KG1 (cell line): ENCODE data around the gene DAPK3.
"Not testable (repeated sequence)": the region's sequence is repeated elsewhere in the genome, so short reads cannot be mapped to it uniquely, and the experiment has no call there.

Experiments used
- DNase-seq: peaks from one replicate; lab custom pipeline; 2025; lab: John Stamatoyannopoulos, UW

Gene DAPK3

DNA sequence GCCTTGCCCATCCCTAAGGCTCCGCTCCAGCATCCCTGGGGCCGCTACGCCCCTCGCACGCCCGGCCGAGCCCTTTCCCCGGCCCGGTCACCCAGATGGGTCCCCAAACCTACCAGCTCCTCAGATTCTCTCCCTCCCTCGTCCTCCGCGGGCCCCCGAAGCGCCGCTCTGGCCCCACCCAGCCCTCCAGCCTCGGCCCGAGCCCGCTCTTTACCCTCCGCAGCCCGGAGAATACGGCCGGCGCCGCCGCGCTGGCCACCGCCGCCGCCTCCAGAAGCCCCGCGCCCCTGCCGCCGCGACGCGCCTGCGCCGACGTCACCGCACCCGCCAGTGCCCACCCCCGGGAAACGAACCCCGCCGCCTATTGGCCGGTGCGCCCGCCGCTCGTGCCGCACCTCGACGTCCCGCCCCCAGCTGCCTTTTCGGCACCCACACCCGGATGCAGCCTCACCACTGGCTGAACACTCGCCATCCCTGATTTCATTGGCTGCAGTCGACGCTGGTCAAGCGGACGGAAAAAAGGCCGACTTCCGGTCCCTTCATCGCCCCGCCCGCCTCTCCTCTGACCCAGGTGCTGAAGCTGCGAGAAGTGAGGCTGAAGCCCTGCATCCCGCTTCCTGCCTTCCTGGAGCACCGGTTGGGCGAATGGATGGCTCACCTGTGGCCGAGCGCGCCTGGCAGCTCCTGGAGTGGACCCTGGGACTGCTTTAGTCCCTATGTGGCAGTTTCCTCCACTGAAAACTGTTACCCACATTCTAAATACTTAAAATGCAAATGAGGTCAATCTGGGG lies at the start of gene DAPK3:
DAPK3 (minus strand) TSS at position 292 of the 791 bp plus-strand sequence. CDS start 1,364 bp downstream, outside the sequence.
- peak; percentile 85 for DNase-seq

DNA sequence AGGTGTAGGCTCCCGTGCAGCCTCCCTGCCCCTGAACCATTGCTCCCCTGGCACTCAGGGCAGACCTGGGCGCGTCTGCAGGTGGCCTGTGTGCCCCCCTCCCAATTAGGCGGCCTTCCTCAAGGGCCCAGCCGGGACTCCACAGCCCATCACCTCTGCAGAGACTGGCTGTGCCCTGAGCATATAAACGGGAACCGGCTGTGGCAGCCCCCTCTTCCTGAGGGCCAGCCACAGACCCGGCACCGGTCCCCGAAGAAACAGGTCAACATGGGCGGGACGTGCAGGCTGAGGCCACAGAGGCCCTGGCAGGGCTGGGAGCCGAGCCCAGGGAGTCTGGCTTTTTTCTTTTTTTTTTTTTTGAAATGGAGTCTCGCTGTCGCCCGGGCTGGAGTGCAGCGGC lies 48.7 kb upstream of the DAPK3 start:
- DNase-seq, result no peak

DNA sequence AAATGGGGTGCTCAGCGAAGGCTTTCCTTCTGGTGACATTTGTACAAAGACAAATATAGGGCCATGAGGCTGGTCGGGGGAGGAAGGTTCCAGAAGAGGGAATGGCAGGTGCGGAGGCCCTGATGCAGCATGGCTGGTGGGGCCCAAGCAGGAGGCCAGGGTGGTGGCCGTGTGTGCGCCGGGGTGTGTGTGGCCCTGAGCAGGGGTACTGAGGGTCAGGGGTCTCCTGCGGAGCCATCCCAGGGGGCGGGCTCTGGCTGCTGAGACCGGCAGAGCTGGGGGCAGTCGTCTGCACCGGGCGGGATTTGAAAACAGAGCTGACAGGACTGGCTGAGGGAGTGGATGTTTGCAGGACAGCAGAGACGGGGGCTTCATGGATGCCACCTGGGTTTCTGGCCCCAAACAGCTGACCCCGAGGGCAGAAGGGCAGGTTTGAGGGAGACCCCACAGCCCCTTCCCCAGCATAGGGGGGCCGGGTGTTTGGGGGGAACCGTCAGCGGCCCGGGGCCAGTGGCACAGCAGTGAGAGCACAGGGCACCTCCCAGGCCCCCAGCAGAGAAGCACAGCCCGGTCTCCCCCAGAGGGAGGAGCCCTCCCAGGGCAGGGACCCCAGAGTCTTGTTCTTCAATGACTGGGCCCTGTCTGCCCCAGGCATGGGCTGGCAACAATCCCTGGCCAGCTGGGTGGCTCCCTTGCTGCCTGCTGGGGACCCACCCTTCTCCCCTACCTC lies 48.0 kb upstream of the DAPK3 start:
- no peak for DNase-seq

DNA sequence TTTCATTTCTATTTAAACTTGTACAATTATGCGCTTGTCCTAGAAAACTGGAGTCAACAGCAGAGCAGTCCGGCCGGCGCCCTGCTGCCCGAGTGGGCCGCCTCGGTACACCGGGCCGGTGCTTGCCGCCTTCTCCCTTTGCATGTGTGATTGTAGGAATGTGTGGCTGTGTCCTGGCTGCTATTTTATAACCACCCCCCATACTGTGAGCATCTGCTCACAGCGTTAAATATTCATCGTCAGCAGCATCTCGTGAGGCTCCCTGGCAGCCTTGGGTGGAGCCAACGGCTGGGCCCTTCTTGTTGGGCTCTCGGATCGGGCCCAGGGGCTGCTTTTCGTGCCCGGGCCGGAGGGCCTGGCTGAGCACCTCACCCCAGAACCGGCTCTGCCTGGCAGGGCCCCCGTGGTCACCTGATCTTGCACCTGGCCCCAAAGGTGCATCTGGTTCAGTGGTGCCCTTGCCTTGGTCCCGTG lies 47.3 kb upstream of the DAPK3 start:
- DNase-seq, result no peak

DNA sequence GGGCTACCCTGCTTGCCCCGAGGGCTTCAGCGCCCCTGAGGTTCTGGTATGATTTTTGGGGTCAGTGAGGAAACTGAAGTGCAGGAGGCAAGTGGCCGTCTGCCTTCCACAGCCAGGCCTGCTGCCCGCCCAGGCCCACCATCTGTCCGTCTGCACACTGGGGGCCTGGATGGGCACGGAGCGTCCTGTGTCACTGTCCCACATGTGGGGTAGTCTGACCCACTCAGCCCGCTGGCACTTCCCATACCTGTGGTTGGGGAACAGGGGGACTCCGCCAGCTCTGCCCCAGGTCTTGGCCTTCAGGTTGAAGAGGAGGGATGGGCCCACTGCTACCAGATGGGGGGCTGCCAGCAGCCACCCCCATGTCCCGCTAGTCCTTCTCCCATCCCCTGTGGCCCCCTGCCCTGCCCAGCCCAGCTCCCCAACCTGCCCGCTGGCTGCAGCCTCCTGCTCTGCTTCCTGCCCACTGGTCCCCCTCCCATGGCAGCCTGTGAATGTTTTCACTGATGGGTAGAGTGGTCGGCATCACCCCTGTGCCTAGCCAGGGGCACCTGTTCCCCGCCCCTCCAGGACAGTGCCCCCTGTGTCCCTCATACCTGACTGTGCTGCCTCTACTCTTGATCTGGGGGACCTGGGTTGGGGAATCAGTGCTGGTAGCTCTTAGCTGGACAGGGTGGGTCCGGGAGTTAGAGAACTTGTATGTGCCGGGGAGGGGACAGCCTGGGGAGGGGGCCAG lies 46.2 kb upstream of the DAPK3 start:
- DNase-seq, result no peak

DNA sequence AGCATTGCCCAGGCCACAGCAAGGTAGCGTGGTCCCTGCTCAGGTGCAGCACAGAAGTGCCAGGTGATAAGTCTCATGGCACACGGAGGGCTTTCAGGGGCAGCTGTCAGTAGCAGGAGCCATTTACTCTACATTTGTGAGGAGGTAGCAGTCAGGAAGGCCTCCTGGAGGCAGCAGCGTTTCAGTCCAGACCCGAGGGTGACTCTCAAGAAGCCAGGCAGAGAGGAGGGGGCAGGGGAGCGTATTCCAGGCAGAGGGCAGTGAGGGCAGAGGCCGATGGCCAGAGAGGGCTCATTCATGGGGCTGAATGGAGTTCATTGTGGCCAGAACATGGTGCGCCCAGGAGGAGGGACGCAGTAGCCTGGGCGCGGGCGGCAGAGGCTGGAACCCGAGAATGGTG lies 45.6 kb upstream of the DAPK3 start:
- DNase-seq, result no peak

DNA sequence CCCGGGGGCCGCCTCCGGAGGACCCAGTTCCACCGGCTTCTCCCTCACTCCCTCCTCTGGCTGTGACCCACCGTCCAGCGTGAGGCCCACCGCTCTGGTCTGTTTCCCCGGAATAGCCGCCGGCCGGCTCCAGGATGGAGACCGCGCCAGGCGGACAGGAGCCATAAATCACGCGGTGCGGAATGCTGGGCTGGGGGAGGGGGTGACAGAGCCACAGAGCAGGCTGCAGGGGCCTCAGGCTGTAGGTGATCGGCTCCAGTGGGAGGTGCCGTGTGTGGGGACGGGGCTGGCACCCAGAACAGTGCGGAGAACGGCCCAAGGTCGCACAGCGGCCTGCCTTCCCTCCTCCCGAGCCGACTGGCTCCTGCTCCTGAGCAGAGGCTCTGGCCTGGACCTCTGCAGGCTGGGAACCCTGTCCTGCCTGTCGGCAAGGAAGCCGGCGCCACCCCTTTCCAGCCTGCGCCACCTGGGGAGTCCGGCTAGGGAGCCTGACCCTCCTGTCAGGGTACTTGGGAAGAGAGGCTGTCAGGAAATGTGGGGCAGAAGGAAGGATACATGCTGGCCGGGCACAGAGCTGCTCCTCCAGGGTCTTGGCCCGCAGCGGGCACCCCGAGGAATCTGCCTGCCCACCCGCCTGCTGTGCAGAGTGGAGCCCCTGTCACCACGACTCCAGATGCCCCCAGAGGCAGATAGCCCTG lies 45.0 kb upstream of the DAPK3 start:
- no peak for DNase-seq

DNA sequence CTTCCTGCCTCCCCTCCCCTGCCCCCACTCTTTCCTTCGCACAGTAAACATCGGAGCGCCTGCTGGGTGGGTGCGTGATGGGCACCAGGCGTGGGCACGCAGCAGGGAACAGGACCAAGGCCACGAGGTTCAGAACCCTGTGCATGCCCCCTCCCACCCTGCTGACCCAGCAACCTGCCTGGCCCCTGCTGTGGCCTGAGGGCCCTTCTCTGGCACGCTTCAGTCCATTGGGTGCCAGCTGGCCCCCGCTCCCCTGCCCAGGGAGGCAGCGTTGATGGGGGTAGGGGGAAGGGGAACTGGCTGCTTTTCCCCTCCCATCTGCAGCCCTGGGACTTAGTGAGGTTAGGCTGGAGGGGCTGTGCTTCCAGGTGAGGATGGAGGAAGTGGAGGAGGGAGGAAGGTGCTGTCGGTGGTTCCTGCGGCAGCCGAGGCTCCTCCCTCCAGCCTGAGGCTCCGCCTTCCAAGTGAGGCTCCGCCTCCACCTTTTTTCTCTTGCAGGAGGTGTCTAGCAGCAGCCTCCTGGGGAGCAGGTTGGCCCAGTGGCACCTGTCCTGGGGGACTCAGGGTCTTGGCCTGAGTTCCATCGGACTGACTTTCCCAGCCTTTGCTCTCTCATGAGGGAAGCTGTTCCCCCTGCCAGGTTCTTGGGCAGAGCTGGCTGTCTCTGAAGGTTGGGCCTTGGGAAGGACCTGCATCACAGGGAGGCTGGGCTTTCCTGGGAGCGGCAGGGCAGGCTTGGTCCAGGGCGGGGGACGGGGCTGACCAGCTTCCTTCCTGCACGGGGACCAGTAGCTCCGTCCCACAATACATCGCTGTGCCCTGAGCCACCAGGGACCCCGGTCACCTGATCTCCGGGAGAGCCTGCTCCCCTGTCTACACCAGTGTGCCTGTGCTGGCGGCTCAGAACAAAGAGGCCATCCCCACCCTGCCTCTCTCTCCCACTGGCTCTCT lies 43.9 kb upstream of the DAPK3 start:
- DNase-seq, result no peak

DNA sequence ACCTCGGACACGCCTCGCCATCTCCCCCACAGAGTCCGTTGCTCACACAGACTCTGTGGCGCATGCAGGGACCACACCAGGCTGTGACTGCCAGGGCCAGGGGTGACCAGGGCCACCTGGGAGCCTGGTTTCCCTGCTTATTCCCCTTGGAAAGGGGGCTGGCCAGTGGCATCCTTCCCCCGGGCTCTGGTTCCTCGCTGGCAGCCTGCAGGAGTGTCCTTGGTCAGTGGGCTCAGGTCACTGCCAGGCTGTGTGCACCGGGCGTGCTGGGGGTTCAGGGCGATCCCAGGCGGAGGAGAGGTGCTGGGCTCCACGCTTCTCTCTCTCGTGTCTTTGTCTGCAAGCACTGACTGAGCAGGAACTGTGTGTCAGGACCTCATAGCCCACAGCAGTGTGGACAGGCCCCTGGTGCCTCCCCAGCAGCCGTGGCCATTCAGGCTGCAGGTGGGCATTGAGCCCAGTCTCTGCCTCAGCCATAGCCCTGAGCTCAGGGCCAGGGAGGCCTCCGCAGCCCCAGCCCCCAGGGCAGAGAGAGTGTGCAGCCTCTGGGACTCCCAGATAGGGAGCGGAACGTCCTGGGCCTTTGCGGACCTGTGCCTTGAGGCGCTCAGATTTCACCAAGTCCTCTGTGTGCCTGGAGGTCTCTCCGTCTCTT lies 43.1 kb upstream of the DAPK3 start:
- no peak for DNase-seq

DNA sequence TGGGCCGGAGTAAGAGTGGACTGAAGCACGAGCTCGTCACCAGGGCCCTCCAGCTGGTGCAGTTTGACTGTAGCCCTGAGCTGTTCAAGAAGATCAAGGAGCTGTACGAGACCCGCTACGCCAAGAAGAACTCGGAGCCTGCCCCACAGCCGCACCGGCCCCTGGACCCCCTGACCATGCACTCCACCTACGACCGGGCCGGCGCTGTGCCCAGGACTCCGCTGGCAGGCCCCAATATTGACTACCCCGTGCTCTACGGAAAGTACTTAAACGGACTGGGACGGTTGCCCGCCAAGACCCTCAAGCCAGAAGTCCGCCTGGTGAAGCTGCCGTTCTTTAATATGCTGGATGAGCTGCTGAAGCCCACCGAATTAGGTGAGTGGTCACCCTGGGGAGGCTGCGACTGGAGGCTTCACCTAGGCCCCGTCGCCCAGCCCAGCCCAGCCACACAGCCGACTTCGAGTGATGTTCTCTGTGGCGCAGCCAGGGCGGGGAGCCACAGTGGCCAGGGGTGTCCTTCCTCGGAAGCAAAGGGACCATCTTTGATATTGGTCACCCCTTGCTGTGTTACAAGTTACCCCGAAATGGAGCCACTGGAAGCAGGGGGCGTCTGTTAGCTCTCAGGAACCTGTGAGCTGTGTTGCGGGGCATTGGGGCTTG lies 42.2 kb upstream of the DAPK3 start:
- no peak for DNase-seq

DNA sequence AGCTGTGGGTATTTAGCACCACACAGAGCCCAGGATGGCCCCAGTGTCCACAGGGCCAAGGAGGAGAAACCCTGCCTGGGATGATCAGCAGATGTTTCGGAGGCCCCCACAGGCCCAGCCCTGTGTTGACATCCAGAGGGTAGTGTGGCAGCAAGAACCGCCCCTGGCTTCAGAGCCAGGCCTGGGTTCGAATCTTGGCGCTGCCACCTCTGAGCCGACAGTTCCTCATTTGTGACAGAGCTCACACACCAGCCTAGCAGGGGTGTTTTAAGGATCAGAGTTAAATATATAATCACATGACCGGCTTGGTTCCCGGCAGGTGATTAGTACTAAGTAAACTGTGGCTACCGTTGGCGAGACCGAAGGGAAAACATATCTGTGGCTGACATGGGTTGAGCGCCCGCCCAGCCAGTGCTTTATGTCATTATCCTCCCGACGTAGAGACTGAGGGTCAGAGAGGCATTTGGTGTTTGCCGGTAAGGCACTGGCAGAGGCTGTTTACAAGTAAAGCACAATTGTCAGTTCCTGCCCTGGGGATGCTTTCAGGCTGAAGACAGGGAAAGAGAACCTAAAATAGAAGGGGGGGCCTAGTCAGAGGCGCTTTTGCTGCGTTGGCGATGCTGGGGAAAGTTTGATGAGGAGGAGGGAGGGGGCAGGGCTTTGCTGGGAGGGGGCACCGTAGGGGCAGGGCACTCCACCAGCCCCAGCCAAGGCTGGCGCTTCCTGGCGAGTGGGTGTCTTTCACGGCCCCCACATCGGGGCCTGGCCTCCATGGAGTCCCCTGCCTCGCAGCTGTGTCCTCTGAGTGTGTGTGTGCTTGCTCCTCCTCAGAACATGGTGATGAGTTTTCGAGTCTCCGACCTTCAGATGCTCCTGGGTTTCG lies 41.4 kb upstream of the DAPK3 start:
- no peak for DNase-seq

DNA sequence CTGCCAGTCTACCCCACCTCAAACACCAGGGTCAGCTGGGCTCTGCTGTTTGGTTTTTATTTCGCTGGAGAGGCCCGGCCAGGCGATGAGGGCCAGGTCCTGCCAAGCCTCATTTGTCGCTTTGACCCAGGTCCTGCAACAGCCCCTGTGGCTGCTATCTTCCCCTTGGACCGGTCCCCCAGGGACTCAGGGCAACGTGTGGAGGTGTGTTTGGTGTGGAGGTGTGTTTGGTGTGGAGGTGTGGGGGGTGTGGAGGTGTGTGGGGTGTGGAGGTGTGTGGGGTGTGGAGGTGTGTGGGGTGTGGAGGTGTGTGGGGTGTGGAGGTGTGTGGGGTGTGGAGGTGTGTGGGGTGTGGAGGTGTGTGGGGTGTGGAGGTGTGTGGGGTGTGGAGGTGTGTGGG lies 40.5 kb upstream of the DAPK3 start:
- DNase-seq, result not testable (repeated sequence)

DNA sequence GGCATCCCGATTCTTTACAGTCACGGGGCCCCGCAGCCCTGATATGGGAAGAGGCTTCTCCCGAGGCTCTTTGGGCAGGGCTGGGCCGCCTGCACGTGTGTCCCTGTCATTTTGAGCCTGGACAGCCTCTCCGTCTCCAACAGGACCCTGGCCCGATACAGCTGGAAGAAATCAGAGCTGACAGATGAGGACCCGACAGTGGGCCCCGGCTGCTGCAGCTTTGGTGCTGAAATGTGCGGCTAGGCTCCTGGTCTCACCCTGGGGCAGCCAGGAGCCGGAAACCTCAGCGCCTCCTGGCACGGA lies 39.9 kb upstream of the DAPK3 start:
- DNase-seq, result no peak

DNA sequence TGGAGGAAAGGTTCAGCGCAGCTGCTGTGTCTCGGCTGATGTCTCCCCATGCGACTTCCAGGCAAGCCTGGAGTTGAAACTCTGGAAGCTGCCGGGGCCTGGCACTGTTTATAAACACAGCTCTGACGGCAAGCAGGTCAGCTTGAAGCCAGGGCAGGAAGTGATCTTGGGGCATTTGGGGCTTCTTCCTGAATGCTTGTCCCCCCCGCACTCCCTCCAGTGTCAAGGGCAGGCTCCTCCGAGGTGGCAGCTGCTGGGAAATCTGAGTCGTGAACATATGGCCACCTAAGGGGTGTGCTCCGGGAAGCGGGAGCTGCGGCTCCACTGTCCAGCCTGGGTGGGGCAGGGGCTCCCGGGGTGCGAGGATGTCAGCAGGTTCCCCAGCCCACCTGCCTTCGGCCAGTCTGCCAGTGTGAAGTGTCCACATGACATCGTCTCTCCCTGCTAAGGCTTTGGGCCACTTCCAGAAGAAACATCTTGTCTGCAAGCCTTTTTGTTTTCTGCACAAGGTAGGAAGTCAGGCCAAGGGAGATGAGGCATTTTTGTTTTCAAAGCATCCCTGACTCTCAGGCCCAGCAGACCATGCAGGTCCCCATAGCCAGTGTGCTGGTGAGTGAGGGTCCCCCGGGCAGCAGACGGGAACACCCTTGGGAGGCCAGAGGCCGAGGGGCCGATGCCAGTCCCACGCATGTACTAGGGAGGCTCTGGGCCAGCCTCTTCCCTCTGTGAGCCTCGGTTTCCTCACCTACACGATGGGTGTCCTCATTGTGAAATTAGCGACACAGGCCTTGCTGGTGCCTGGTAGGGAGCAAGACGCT lies 39.3 kb upstream of the DAPK3 start:
- DNase-seq, result no peak

DNA sequence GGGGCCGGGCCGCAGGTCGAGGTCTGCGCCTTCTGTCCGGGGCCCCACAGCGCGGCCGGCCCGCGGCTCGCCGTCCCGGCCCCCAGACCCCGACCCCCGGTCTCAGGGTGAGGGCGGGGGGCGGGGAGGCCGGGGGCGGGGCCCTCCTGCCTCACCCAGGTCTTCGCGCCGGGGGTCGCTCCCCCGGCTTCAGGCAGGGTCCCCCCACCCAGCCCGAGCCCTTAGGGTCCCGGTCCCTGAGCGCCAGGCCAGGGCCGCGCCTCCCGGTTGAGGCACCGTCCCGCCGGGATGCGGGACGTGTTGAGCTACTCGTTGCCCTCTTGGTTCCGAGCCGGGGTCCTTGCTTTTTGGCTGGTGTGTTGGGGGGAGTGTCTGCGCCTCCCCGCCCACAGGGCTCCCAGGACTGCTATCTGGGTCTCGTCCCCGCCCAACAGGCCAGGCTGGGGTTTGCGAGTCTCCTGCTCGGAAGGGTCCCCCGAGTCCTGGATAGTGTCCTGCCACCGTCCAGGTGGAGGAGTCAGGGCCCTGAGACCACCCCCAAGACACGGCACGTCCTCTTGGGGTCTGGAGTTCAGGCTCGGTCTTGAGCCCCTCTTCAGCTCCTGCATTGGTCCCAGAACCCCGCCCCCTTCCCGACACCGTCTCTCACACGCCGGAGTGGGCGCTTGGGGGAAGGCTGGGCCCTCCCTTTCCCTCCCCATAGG lies 37.1 kb upstream of the DAPK3 start:
- DNase-seq, result no peak

DNA sequence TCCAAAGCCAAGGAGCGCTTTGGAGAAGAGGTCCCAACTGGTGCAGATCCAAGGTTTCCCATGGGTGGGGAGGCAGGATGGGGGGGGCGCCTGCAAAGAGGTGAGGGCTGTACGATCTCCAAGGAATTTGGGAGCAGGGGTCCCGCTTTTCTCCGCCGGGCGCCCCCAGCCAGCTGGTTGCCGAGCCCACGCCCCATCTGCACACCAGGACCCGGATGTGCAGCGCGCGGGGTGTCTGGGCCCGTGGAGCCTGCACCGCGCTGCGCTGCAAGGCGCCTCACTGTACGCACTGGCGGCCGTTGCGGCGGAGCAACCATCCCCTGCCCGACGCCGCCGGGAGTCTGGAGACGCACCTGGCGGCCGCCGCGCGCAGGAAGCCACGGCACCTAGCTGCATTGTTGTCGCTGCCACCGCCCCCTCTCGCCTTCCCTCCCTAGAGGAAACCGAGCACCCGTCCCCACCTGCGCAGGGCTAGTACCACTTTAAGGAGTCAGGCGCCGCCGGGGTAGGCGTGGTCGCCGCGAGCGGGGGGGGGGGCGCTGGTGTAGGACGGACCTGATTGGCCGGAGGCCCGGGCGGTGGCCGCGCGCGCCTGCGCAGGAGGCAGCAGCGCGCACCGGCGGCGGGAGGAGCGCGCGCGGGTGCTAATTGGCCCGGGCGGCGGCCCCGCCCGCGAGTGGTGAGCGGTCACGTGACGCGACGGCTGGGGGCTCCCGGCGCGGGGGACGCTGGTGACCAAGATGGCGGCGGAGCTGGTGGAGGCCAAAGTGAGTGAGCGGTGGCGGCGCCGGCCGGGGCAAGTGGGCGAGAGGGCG lies 36.3 kb upstream of the DAPK3 start, which contains the start of gene PIAS4:
PIAS4 (plus strand) TSS at position 716 of the 815 bp plus-strand sequence; CDS start at position 741, 25 bp downstream.
- DNase-seq, result peak; percentile 89
